ENCODE measurements around the gene CPED1. TPM values are rescaled to one million over a fixed set of nuclear protein-coding genes. Genes with fewer than 3 reads are reported as not detected.

The CPED1 gene
- total and polyA plus RNA-seq, 7 donors, result 1.2 to 120 (median 79.6) TPM

DNA sequence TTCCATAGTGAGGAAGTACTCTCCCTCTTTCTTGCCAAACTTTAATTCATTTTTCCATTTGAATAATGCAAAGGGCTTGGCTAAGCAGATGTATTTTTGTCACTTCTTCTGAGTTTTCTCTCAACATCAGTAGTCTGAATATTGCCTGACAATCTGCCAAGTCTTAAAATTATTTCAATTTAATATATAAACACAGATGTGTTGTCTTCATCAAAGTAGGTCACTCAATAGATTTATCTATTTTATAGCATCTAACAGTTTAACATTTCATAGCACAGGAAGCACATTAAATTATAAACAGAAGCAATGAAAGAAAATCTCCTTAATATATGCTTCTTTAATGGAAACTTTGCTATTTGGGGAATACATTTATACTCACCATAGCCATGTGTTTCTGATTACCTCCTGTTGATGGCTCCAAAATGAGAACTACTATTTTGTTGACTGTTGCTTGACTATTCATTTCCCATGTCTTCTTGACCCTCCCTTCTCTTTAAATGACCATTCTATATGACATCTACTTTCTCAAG lies 4.5 kb downstream of the CPED1 start:
- no peaks in the 10 kb centered on the region for H3K9me3 ChIP-seq
- intact Hi-C loops (cut with DNase I), result no loop called here
- H3K27ac ChIP-seq, result peak overlapping the region; percentile 86 to 95 (median 88)
- DNase-seq, result no peak
- H3K4me1 ChIP-seq, result peaks cover 0 to 61% (median 36%) of the 10 kb centered on the region in 4 donors
- H3K36me3 ChIP-seq, result no peaks in the 10 kb centered on the region
- no peaks in the 10 kb centered on the region for H3K27me3 ChIP-seq
- H3K4me3 ChIP-seq, result no peak overlapping the region
- TF ChIP-seq POLR2A (IDR thresholded peaks at IDR 0.05), result no peak
- TF ChIP-seq, protein P1, sequence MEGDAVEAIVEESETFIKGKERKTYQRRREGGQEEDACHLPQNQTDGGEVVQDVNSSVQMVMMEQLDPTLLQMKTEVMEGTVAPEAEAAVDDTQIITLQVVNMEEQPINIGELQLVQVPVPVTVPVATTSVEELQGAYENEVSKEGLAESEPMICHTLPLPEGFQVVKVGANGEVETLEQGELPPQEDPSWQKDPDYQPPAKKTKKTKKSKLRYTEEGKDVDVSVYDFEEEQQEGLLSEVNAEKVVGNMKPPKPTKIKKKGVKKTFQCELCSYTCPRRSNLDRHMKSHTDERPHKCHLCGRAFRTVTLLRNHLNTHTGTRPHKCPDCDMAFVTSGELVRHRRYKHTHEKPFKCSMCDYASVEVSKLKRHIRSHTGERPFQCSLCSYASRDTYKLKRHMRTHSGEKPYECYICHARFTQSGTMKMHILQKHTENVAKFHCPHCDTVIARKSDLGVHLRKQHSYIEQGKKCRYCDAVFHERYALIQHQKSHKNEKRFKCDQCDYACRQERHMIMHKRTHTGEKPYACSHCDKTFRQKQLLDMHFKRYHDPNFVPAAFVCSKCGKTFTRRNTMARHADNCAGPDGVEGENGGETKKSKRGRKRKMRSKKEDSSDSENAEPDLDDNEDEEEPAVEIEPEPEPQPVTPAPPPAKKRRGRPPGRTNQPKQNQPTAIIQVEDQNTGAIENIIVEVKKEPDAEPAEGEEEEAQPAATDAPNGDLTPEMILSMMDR (IDR thresholded peaks at IDR 0.05), result no peak
- TF ChIP-seq POLR2AphosphoS5 (IDR thresholded peaks at IDR 0.05), result no peak
- no peak for TF ChIP-seq EP300 (IDR thresholded peaks at IDR 0.05)

DNA sequence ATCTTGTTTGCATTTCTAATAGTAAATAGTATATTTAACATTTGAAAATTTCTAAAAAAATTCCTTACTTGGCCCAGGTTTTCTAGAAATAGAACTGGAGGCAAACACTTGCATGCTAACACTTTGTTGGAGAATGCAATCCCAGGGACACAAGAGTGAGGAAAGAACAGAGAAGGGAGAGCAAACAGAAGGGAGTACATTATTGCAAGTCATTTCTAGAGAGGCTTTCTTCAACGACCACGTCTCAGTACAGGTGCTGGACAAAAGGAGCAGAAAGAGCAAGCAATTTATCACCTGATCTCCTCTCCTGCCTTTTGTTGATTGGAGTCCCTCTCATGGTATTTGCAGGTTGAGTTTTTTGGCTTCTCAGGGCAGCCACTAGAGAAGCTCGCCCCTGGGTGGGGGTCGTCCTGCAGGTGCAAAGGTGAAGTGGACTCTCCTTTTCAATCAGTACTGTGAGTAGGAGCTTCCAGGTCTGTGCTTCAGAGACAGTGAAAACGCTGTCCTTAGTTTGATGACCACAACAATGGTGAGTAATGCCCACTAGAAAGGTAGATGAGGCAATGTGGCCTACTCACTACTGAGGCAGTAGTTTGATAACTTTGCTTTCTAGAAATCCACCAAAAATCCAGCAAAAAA lies 5.2 kb downstream of the CPED1 start:
- WGBS, 2 donors, result 79 to 82% methylated on average over 5 of the region's 5 CpGs
- H3K27me3 ChIP-seq, result no peaks in the 10 kb centered on the region
- no peaks in the 10 kb centered on the region for H3K9me3 ChIP-seq
- H3K4me1 ChIP-seq, result peaks cover 0 to 67% (median 42%) of the 10 kb centered on the region in 4 donors
- H3K27ac ChIP-seq, result peak overlapping the region in 3 of 4 donors; percentile 86 to 95 (median 89)
- TF ChIP-seq EP300 (IDR thresholded peaks at IDR 0.05) (no peak), POLR2AphosphoS5 (IDR thresholded peaks at IDR 0.05) (no peak), POLR2A (IDR thresholded peaks at IDR 0.05) (no peak)
- TF ChIP-seq, protein P1 (IDR thresholded peaks at IDR 0.05), result no peak
- H3K36me3 ChIP-seq, result no peaks in the 10 kb centered on the region
- H3K4me3 ChIP-seq, result no peak overlapping the region
- no peak for DNase-seq
- intact Hi-C loops (cut with DNase I), result no loop called here

DNA sequence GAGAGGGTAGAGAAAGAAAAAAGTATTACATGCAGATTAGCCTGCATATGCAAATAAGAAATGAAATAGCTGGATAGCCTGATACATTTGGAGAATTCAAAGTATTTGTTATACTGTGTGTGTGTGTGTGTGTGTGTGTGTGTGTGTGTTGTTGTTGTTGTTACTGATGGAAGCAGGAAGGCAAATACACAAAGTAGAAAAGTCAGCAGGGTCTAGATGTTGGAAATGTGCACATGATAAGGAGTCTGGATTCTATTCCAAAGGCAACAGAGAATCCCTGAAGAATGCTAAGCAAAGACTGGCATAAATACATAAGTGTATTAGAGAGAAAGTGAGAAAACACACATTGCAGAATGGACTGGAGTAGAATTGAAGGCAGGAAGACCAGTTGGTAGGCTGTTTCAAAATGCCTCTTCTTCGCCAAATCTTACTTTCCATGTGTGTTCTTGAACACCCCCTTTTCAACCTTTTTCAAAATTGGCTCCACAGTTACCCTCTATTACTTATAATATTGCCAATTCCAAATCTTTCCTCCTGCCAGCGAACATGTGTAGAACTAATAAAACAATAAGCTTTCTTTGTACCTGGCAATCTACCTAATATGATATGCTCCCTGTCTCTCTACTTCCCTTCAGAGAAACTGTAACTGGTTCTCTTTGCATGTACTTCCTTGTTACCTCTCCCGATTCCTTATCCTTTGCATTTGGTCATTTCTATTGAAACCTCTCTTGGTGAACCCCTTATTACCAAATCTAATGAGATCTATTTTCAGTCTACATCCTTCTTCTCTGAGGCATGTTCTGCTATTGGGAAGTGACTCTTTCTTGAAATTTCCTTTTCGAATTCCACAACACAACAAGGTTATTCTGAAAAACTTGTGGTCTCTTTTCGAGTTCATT lies 6.2 kb downstream of the CPED1 start:
- Histone ChIP-seq H3K27ac (peak overlapping the region; percentile 16 to 95 (median 88)), H3K4me1 (peaks cover 0 to 78% (median 50%) of the 10 kb centered on the region in 4 donors), H3K9me3 (no peaks in the 10 kb centered on the region), H3K36me3 (no peaks in the 10 kb centered on the region), H3K4me3 (no peak overlapping the region), H3K27me3 (no peaks in the 10 kb centered on the region)
- TF ChIP-seq EP300 (IDR thresholded peaks at IDR 0.05) (no peak), POLR2A (IDR thresholded peaks at IDR 0.05) (no peak), POLR2AphosphoS5 (IDR thresholded peaks at IDR 0.05) (no peak)
- TF ChIP-seq, protein P1 (IDR thresholded peaks at IDR 0.05), result no peak
- intact Hi-C loops (cut with DNase I), result no loop called here
- DNase-seq, result no peak
- WGBS, 2 donors, result 66 to 75% methylated on average over 5 of the region's 5 CpGs

DNA sequence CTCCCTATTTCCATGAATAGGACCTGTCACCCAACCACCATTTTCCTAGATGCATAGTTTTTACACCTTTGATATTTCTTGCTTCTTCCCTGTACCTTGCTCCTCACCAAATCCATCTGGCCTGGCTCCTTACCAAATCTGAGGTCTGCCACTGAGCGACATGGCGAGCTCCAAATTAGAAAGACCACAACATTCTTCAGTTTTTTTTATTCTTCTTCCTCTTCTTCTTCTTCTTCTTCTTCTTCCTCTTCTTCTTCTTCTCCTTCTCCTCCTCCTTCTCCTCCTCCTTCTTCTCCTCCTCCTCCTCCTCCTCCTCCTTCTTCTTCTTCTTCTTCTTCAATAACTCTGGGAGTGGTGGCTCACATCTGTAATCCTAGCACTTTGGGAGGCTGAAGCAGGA lies 7.1 kb downstream of the CPED1 start:
- WGBS, 2 donors, result 54 to 81% methylated on average over 2 of the region's 2 CpGs
- no peak for DNase-seq
- TF ChIP-seq, protein P1 (IDR thresholded peaks at IDR 0.05), result no peak
- TF ChIP-seq EP300 (IDR thresholded peaks at IDR 0.05), result no peak
- no peak for TF ChIP-seq POLR2A (IDR thresholded peaks at IDR 0.05)
- Histone ChIP-seq H3K36me3 (no peaks in the 10 kb centered on the region), H3K9me3 (no peaks in the 10 kb centered on the region), H3K4me3 (no peak overlapping the region), H3K27ac (peak overlapping the region in 3 of 4 donors; percentile 86 to 95 (median 89)), H3K4me1 (peaks cover 0 to 83% (median 57%) of the 10 kb centered on the region in 4 donors), H3K27me3 (no peaks in the 10 kb centered on the region)
- intact Hi-C loops (cut with DNase I), result loop anchor here (2.0 kb wide), 1 partner anchor 27 kb away; no protein-coding TSS in a partner anchor
